Esophagus muscularis mucosa (tissue), 4 donors: Measurements from ENCODE around the gene CYP8B1.

Experiments
- EP300 ChIP-seq: sonication (generic); formaldehyde crosslinking; IDR thresholded peaks from one replicate; pipeline ENCODE4 v1.6.1; 2017; ENCODE audit warnings: antibody characterized with exemption
- POLR2A ChIP-seq: fragments of 450-650 bp; IDR thresholded peaks from one replicate; pipeline ENCODE4 v1.6.1; 2017; ENCODE audit warnings: antibody characterized with exemption, moderate library complexity, mild to moderate bottlenecking, low read depth
- POLR2AphosphoS5 ChIP-seq, 2 donors: sonication (generic); formaldehyde crosslinking; IDR thresholded peaks; one replicate each; pipeline ENCODE4 v1.6.1; 2017; ENCODE audit warnings: antibody characterized with exemption in 2 of 2
- TF ChIP-seq, protein P1 (sequence below), 3 experiments: fragments of 200-600 bp in 2 of 3; fragments of 450-650 bp in 1 of 3; sonication (generic) in 2 of 3; IDR thresholded peaks; one replicate each; pipeline ENCODE4 v1.5.1; 2017 to 2019; ENCODE audit warnings: antibody characterized with exemption in 3 of 3, mild to moderate bottlenecking in 2 of 3, moderate library complexity in 1 of 3

- TF ChIP-seq, protein P1, sequence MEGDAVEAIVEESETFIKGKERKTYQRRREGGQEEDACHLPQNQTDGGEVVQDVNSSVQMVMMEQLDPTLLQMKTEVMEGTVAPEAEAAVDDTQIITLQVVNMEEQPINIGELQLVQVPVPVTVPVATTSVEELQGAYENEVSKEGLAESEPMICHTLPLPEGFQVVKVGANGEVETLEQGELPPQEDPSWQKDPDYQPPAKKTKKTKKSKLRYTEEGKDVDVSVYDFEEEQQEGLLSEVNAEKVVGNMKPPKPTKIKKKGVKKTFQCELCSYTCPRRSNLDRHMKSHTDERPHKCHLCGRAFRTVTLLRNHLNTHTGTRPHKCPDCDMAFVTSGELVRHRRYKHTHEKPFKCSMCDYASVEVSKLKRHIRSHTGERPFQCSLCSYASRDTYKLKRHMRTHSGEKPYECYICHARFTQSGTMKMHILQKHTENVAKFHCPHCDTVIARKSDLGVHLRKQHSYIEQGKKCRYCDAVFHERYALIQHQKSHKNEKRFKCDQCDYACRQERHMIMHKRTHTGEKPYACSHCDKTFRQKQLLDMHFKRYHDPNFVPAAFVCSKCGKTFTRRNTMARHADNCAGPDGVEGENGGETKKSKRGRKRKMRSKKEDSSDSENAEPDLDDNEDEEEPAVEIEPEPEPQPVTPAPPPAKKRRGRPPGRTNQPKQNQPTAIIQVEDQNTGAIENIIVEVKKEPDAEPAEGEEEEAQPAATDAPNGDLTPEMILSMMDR (IDR thresholded peaks at IDR 0.05) = no peak
- no peak for TF ChIP-seq POLR2AphosphoS5 (IDR thresholded peaks at IDR 0.05)
- no peak for TF ChIP-seq EP300
- TF ChIP-seq POLR2A = no peak
Observed at GRCh38 chr3:42856544-42856943, 19.1 kb downstream of the CYP8B1 start.
